ENCODE results near the gene BRIP1.

DNA sequence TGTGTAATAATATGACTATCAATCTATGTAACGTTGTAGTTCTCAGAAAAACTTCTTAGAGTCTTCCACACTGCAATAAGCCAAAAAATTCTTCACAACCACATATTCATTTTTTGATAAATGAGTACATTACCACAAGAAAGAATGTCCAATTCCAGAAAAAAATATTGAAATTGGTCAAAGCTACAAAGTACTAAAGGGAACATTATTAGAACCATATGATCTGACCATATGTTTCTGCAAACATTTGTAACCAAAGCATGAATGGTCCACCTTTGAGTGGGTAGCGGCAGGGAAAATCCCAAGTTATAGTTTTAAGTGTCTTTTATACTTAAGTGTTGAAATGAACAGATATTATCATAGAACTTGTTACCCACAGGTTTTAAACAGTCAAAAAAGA is 200.6 kb downstream of the BRIP1 start:
- TF ChIP-seq, protein P1, sequence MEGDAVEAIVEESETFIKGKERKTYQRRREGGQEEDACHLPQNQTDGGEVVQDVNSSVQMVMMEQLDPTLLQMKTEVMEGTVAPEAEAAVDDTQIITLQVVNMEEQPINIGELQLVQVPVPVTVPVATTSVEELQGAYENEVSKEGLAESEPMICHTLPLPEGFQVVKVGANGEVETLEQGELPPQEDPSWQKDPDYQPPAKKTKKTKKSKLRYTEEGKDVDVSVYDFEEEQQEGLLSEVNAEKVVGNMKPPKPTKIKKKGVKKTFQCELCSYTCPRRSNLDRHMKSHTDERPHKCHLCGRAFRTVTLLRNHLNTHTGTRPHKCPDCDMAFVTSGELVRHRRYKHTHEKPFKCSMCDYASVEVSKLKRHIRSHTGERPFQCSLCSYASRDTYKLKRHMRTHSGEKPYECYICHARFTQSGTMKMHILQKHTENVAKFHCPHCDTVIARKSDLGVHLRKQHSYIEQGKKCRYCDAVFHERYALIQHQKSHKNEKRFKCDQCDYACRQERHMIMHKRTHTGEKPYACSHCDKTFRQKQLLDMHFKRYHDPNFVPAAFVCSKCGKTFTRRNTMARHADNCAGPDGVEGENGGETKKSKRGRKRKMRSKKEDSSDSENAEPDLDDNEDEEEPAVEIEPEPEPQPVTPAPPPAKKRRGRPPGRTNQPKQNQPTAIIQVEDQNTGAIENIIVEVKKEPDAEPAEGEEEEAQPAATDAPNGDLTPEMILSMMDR (IDR thresholded peaks at IDR 0.05), result no peak
- TF ChIP-seq POLR2AphosphoS5 (IDR thresholded peaks at IDR 0.05) (no peak), POLR2A (IDR thresholded peaks at IDR 0.05) (no peak)

All from prostate gland (tissue), 2 donors.